Transverse colon (tissue), 4 donors: ENCODE data around the gene USP20.

Experiments used
- POLR2AphosphoS5 ChIP-seq, 3 donors: sonication (generic); formaldehyde crosslinking; IDR thresholded peaks; one replicate each; pipeline ENCODE4 v1.6.1; 2016; ENCODE audit warnings: antibody characterized with exemption in 3 of 3
- TF ChIP-seq, protein P1 (sequence below), 5 experiments: fragments of 200-600 bp in 3 of 5; fragments of 450-650 bp in 2 of 5; sonication (generic) in 3 of 5; IDR thresholded peaks; 1 replicate in 2 of 5; 2 replicates in 3 of 5; pipeline ENCODE4 v1.5.1; 2016 to 2017; ENCODE audit warnings: antibody characterized with exemption in 5 of 5, inconsistent platforms in 3 of 5, mild to moderate bottlenecking in 2 of 5, moderate library complexity in 1 of 5

- TF ChIP-seq, protein P1, sequence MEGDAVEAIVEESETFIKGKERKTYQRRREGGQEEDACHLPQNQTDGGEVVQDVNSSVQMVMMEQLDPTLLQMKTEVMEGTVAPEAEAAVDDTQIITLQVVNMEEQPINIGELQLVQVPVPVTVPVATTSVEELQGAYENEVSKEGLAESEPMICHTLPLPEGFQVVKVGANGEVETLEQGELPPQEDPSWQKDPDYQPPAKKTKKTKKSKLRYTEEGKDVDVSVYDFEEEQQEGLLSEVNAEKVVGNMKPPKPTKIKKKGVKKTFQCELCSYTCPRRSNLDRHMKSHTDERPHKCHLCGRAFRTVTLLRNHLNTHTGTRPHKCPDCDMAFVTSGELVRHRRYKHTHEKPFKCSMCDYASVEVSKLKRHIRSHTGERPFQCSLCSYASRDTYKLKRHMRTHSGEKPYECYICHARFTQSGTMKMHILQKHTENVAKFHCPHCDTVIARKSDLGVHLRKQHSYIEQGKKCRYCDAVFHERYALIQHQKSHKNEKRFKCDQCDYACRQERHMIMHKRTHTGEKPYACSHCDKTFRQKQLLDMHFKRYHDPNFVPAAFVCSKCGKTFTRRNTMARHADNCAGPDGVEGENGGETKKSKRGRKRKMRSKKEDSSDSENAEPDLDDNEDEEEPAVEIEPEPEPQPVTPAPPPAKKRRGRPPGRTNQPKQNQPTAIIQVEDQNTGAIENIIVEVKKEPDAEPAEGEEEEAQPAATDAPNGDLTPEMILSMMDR (IDR thresholded peaks at IDR 0.05): no peak
- TF ChIP-seq POLR2AphosphoS5 (IDR thresholded peaks at IDR 0.05): no peak
These were observed 54.9 kb downstream of the USP20 start for GRCh38 chr9:129889941-129890717.
